Stimulated activated CD4-positive, alpha-beta T cell treated with anti-CD3 and anti-CD28 coated beads, Interleukin-4, amount 100 ng/mL, for 24 hours (primary cell): ENCODE results near the gene GALK1.
"Not testable (repeated sequence)": the region's sequence is repeated elsewhere in the genome, so short reads cannot be mapped to it uniquely, and the experiment has no call there.

ENCODE experiments used
- DNase-seq: peaks from one replicate; pipeline ENCODE4 v3.0.0-alpha.2; 2020

The GALK1 gene

GRCh38 chr17:75763613-75764416 lies 1.2 kb downstream of the GALK1 start:
- DNase-seq = no peak

DNA sequence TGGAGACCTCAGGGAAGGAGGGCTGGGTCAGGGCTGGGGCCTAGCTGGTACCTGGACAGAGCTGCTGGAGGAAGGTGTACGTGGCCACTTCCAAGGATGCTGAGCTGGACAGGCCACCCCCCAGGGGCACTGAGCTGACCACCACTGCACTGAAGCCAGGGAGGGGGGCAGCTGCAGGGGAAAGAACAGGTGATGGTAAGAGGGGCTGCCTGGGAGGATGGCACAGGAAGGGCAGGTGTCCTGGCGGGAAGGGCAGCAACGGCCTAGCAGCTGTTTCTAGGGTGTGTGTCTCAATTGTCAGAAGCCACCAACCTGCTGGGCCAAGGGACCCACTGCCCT lies 1.8 kb downstream of the GALK1 start:
- DNase-seq = no peak

DNA sequence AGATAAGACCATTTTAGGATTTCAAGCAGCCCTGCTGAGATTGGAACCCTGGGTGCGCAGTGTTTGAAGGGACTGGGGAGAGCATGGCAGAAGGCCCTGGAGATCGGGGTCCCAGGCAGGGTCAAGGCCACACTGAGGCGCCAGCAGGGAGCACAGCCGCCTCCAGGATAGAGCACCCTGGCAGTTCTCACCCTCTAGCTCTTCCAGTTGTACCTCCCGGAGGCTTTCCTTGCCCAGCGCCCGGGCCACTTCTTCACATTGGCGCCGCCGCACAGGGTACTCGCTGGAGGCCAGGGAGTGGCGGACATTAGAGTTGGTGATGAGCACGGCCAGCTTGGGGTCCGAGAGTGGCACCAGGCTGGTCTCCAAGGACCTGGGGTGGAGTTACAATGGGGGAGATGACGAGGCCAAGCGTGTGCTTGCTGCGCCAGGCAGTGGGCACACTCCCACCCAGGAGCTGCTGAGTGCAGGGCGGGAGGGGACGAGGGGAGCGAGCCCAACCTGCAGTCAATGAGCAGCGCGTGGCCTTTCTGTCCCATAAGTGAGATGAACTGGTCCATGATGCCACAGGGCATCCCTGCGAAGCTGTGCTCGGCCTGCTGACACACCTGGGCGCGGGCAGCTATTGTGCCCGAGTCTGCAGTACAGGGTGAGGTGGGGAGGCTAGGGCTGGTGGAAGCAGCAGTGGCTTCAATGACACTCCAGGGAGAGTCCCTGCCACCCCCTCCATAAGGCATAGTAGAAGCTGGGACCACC lies 2.3 kb downstream of the GALK1 start:
- no peak for DNase-seq

- DNase-seq = not testable (repeated sequence)
Observed at GRCh38 chr17:75759978-75760640, 4.9 kb downstream of the GALK1 start.

GRCh38 chr17:75759457-75759856 lies 5.5 kb downstream of the GALK1 start:
- DNase-seq = no peak

GRCh38 chr17:75758131-75758905 lies 6.7 kb downstream of the GALK1 start:
- no peak for DNase-seq

GRCh38 chr17:75757086-75757681 lies 7.8 kb downstream of the GALK1 start:
- no peak for DNase-seq

- no peak for DNase-seq
Observed at GRCh38 chr17:75756451-75757085, 8.4 kb downstream of the GALK1 start.

GRCh38 chr17:75755990-75756389 lies 9.0 kb downstream of the GALK1 start:
- no peak for DNase-seq

DNA sequence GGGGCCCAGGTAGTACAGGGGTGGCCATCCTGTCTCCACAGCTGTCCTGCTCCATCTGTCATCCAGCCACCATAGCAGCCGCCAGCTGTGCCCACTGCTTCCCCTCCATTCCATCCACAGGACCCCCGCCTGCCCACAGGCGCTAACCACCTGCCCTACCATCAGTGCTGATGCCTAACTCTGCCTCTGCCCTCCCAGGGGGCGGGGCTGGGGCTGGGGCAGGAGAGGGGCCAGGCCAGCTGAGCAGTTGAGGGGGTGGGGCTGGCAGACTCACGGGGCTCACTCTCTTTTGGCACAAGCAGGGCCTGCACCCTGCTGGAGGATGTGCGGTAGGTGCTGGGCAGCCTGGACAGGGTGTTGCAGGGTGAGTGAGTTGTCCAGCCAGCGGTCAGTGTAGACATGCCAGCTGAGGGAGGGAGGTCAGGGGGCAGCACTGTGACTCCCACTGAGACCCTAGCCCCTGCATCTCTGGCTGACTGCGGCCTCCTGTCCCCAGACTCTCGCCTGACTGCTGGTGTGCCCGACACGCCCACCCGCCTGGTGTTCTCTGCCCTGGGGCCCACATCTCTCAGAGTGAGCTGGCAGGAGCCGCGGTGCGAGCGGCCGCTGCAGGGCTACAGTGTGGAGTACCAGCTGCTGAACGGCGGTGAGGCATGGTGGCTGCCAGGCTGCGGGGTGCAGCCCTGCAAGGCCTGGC lies 9.6 kb downstream of the GALK1 start:
- no peak for DNase-seq

GRCh38 chr17:75754378-75755204 lies 10.4 kb downstream of the GALK1 start:
- no peak for DNase-seq

DNA sequence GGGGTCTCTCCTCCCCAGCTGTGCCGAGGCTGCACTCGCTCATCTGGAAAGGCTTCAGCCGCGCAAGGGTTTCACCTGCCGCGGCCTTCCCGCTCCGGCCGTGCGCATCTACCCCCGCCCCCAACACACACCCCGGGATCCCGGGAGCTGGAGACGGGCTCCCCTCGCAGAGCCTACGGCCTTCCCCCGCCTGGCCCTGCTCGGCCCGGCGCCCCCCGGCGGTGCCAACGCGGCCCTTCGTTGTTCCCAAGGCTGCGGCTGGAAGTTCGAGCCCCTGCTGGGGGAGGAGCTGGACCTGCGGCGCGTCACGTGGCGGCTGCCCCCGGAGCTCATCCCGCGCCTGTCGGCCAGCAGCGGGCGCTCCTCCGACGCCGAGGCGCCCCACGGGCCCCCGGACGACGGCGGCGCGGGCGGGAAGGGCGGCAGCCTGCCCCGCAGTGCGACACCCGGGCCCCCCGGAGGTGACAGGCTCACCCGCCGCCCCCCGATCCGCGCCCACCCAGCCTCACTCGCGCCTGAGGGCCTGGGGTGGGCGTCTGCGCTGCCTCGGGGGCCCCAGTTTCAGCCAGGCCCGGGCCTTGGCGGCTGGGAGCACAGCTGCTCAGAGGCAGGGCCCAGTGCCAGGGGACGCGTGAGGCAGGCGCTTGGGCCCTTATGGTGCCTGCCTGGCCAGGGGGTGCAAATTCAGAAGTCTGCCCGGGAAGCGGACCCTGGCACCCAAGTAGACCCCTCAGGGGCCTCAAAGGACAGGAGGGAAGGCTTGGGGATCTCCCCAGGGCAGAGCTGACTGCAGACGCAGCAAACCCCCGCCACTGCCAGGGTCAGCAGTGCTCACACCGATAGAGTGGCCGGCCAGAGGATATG lies 11.2 kb downstream of the GALK1 start:
- DNase-seq = peak; percentile 74

GRCh38 chr17:75752802-75753513 lies 12.0 kb downstream of the GALK1 start:
- DNase-seq = no peak

DNA sequence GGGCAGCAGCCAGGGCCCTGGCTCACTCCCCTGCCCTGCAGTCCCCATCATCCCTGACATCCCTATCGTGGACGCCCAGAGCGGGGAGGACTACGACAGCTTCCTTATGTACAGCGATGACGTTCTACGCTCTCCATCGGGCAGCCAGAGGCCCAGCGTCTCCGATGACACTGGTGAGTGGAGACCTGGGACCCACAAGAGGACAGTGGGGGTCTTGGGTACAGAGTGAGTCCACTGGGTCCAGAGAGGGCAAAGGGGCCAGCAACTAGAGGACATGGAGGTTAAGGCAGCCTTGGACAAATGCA lies 12.6 kb downstream of the GALK1 start:
- no peak for DNase-seq

DNA sequence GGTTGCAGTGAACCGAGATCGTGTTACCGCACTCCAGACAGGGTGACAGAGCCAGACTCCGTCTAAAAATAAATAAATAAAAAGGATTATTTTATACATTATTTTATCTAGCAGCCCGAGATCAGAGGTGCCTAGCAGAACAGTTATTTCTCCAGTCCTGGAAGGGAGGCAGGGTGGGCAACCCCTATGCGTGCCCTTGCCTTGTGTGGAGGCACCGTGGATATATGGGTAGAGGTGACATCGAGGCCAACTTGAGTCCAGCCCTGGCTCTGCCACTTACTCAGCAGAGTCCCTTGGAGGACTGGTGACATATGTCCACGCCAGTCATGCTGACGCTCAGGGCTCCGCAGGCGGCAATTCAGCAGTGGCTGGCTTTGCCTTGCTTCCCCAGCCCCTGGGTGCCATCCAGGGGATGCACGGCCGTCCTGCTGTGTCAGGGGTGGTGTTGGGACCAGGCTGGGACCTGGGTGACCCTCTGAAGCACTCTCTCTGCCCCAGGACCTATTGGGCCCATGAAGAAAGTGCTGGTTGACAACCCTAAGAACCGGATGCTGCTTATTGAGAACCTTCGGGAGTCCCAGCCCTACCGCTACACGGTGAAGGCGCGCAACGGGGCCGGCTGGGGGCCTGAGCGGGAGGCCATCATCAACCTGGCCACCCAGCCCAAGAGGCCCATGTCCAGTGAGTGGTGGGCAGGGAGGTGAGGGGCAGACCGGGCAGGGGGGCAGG lies 13.2 kb downstream of the GALK1 start:
- no peak for DNase-seq

DNA sequence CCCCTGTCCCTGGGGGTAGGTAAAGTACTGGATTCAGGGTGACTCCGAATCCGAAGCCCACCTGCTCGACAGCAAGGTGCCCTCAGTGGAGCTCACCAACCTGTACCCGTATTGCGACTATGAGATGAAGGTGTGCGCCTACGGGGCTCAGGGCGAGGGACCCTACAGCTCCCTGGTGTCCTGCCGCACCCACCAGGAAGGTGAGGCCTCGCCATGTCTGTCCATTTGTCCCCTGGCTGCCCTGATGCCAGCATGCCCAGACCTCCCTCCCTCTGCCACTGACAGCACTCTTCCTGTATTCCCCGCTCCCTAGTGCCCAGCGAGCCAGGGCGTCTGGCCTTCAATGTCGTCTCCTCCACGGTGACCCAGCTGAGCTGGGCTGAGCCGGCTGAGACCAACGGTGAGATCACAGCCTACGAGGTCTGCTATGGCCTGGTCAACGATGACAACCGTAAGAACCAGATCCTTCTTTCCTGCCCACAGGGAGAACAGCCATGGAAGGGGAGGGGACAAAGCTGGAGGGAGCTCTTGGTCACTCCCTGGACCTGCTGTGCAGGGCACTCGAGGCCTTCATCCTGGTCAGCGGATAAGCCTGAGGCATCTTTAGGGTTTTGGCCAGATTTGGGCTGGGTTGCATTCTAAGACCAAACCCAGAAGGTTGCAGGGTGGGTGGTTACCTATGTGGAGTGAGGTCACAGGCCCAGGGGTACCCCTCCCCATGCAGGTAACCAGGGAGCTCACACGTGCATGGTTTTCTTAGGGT lies 14.2 kb downstream of the GALK1 start:
- DNase-seq = no peak

DNA sequence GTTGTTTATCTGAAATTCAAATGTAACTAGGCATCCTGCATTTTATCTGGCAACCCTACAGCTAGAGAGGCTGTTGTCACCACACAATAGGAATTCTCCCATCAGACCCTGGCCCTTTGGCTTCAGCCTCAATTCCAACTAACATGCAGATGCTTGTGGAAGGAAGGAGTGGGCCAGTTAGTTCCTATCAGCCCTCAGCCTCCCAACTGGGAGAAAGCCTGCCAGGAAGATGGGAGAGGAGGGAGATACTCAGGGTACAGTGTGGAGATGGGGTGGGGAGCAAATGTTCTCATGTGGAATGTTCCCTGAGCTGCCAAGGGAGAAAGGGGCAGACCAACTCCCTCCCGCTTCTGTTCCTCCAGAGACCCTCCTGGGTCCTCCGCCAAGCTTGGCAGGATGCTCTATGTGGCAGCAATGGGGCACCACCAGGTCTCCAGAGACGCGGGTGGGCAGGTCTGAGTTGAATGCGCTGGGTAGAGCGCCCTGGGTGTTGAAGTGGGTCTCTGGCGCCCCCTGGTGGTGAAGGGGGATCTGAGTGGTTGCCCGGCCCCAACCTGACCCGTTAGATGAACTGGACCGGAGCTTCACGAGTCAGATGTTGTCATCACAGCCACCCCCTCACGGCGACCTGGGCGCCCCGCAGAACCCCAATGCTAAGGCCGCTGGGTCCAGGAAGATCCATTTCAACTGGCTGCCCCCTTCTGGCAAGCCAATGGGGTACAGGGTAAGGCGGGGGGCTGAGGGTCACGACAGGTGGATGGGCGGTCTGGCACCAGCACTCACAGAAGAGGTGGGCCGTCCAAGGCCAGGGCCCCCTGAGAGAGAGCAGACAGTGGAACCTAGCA lies 15.2 kb downstream of the GALK1 start:
- DNase-seq = peak; percentile 91
